MV-4-11 (cell line): ENCODE results near the gene FBXW10.
A peak's percentile ranks its signal among the peaks of the same experiment; 100 is the strongest.
"Not testable (repeated sequence)": the region's sequence is repeated elsewhere in the genome, so short reads cannot be mapped to it uniquely, and the experiment has no call there.

ENCODE experiments used
- DNase-seq: peaks from one replicate; lab custom pipeline; 2025; lab: John Stamatoyannopoulos, UW

FBXW10 gene

GRCh38 chr17:18743699-18744421 is at the start of gene FBXW10:
Gene FBXW10, plus strand, starts transcription at chr17:18744054. Its CDS starts 191 bp downstream, at chr17:18744245.
- not testable (repeated sequence) for DNase-seq

DNA sequence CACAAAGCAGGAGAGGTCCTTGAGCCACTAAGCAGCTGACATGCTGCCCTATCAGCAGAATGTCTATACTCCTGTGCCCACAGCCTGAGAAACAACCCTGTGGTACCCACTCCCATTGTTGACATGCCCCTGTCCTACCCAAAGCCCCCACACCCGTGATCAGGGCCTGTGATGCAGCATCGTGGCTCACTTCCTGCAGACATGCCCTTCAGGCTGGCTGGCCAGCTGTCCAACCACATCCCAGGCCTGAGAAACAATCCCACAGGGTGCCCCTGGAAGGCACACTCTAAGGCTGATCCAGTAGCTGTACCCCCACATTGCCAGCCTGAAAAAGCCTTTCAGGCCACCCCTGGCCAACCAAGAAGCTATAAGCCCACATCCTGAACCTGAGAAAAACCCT is 48.7 kb upstream of the FBXW10 start:
- not testable (repeated sequence) for DNase-seq

DNA sequence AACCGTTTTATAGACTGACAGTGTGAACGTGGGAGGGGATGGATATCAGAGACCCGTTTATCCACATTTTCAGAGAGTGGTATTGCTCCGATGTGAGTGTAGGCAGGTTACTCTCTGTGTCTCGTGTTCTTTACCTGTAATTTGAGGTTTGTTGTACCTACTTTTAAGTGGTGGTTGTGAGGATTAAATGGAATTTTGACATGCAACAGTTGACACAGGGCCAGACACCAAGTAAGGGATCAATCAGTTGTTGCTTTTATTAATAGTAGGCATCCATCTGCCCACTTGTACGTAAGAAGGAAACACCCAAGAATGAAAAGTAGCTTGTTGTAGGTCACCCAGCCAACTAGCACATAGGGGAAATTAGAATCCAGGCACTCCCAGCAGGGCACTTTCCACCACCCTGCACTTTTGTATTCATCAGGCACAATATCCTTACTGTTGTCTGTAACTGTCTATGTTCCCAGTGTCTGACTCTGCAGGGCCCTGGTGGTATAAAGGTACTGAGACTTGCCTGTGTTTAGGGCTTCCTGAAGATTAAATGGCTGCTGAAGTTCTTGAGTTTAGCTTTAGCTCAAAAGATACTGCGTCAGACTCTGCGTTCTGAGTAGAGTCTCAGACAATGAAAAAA is 45.3 kb upstream of the FBXW10 start:
- DNase-seq: not testable (repeated sequence)

- DNase-seq: not testable (repeated sequence)
Measured at GRCh38 chr17:18705955-18706354, 37.9 kb upstream of the FBXW10 start.

GRCh38 chr17:18708215-18708614 is 35.6 kb upstream of the FBXW10 start:
- DNase-seq: peak; percentile 79

- peak; percentile 52 for DNase-seq
Measured at GRCh38 chr17:18712354-18712999, 31.4 kb upstream of the FBXW10 start.

DNA sequence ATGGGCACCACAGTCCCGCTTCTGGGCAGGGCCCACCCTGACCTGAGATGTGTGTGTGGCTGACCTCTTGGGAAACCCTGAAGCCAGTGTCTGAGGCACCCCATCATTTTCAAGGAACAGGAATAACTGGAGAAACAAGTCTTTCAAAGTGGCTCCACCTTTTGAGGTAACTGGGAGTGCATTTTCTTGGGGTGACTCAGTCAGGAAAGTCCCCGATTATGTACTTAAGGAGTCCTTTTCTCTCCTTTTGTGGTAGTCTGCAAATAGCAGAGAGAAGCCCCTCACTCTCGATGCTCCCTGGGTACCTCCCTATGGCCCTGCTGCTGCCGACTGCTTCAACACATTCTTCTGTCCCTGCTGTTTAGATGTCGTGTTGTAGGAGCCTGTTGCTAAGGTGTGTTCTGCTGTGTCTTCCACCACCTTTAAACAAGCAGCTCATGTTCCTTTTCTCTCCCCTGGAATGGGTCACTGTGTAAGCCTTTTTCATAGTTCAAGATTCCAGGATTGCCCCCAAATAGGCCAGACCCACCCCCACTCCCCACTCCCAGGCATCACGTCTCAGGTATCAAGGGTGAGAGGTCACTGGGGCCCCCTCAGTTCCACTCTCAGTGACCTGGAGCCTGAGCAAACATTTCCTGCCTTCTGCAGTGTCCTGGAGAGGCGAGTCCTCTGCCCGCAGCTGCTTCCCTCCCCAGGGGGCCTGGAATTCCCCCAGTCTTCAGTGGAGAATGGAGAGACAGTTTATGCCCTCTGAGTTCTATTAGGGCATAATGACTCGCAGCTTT is 25.0 kb upstream of the FBXW10 start:
- DNase-seq: not testable (repeated sequence)

- DNase-seq: not testable (repeated sequence)
Measured at GRCh38 chr17:18719428-18720110, 24.3 kb upstream of the FBXW10 start.

GRCh38 chr17:18721775-18722547 is 21.9 kb upstream of the FBXW10 start:
- DNase-seq: not testable (repeated sequence)

- DNase-seq: not testable (repeated sequence)
Measured at GRCh38 chr17:18722612-18723011, 21.2 kb upstream of the FBXW10 start.

GRCh38 chr17:18723509-18723908 is 20.3 kb upstream of the FBXW10 start:
- DNase-seq: not testable (repeated sequence)

DNA sequence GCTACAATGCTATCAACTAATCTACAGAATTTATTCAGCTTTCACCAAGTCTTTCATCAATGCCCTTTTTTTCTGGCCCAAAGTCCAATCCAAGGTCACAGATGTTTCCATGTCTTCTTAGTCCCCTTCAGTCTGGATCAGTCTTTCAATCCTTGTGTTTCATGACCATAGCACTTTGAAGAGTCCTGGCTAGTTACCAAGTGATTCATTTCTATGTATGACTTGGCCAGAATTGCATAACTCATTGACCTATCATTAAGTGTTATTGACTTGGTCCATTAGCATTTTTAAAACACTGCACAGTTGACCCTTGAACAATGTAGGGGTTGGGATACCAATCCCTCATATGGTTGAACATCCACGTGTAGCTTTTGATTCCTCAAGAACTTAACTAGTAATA is 11.4 kb upstream of the FBXW10 start:
- not testable (repeated sequence) for DNase-seq

- not testable (repeated sequence) for DNase-seq
Measured at GRCh38 chr17:18733350-18733749, 10.5 kb upstream of the FBXW10 start.

DNA sequence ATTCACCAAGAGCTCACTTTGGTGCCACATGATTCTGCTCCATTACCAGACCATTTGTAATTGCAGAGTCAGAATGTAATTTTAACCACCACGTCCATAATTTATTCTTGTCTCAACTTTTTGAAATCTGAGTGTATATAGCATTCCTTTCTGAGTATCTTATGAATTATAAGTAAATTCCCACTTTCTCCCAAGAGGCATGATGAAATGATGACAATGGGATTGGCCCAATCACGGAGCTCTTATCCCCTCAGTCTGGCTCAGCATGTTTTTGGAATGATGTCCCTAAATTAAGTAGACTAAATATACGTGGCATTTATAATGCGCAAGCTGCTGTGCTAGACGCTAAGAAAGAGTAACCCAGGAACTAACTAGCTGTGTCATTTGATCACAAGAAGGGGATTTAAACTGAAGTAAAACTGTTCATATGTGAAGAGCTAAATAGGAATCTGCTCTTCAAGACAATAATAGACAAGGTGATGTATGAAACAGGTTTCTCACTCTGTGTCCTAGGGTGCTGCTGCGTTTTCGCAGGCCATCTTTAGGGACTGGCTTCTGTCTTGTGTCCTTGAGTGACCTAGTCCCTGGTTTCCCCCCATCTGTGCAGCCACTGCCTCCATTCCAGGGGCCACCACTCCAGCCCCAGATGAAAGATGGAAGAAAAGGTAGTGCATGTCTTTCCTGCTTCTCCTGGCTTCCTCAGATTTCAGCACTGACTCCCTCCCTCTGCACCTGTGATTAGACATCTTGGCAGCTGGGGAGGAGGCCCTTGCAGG is 4.0 kb upstream of the FBXW10 start:
- DNase-seq: not testable (repeated sequence)

- DNase-seq: not testable (repeated sequence)
Measured at GRCh38 chr17:18741228-18741627, 2.6 kb upstream of the FBXW10 start.

DNA sequence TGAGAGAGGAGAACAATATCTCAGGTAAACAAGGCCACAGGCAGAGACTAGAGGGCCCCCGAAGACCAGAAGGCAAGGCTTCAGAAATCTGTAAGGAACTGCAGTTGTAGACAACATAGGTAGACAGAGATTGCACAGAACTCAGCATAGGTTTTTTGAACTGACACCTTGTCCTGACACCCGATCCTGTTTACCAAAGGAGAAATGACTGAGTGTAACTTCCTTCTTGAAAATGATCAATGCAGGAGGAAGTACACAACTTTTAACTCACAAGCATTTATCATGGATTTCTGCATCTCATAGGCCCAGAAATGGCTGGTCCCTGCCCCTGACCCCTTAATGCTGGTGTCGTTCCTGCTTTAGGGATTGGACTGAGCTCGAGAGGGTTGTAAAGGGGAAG is 872 bp downstream of the FBXW10 start:
- not testable (repeated sequence) for DNase-seq

DNA sequence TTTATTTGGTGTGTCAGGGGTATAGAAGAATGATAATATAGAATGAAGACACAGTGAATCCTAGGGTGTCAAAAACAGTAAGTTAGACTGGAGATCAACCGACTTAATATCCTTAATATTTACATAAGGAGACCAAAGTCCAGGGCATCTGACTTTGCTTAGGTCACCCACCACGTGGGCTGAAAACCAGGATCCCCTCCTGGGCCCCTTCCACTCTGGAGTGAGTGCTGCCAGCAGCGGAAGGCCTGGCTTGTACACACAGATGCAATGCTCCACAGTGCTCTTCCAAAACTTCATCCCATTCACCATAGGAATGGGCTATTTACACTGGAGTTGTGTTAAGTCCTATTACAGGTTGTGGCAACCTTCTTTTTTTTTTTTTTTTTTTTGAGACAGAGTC is 2.7 kb downstream of the FBXW10 start:
- DNase-seq: not testable (repeated sequence)

DNA sequence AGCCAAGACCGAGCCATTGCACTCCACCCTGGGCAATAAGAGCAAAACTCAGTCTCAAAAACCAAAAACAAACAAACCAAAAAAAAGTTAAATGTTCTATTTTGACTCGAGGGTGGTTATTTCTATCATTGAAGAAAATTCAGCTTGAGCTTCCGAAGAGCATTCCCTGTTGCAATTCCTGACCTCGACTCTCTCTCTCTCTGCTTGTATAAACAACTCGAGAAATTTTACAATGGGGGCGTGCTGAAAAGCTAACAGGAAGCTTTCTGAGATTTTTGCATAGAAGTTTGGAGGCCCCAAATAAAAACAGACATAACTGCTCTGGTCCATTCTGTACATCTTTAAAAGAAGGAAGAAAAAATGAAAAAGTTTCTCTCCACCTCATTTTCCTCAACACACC is 3.6 kb downstream of the FBXW10 start:
- DNase-seq: not testable (repeated sequence)

- not testable (repeated sequence) for DNase-seq
Measured at GRCh38 chr17:18750242-18750641, 6.4 kb downstream of the FBXW10 start.
